Activated T-helper 2 cell treated with anti-CD3 and anti-CD28 coated beads, Interferon-gamma antibody, Interleukin-2, Interleukin-4, amounts not matched to agents 10 μg/mL and 5 μg/mL and 100 μg/mL, durations not matched to agents 14 hours and 24 hours and 36 hours (primary cell): ENCODE measurements around the gene EXOSC10. TPM values are rescaled to one million over a fixed set of nuclear protein-coding genes. Genes with fewer than 3 reads are reported as not detected.
"Not testable (repeated sequence)": the region's sequence is repeated elsewhere in the genome, so short reads cannot be mapped to it uniquely, and the experiment has no call there.

ENCODE experiments used
- DNase-seq: peaks from one replicate; pipeline ENCODE4 v3.0.0; 2021; ENCODE audit warnings: low spot score
- H3K27ac Mint-ChIP-seq: one replicate; pipeline ENCODE4 v1.8.0; 2021; ENCODE audit warnings: mixed read lengths
- H3K27me3 Mint-ChIP-seq: one replicate; pipeline ENCODE4 v1.8.0; 2021; ENCODE audit warnings: low read depth, mixed read lengths
- H3K36me3 Mint-ChIP-seq: one replicate; pipeline ENCODE4 v1.8.0; 2021; ENCODE audit warnings: low read depth, mixed read lengths
- H3K4me1 Mint-ChIP-seq: one replicate; pipeline ENCODE4 v1.8.0; 2021; ENCODE audit warnings: low read depth, mixed read lengths
- H3K4me3 Mint-ChIP-seq: one replicate; pipeline ENCODE4 v1.8.0; 2021; ENCODE audit warnings: low read depth, mild to moderate bottlenecking, moderate library complexity, mixed read lengths
- H3K9me3 Mint-ChIP-seq: one replicate; pipeline ENCODE4 v1.8.0; 2021; ENCODE audit warnings: mixed read lengths
- intact Hi-C: fragments of 100-400 bp; cut with micrococcal nuclease; formaldehyde crosslinking; loops from one replicate; pipeline ENCODE4 v1.15.1; 2023
- total RNA-seq: library from RNA; stranded (reverse); gene quantifications from 2 replicates; pipeline ENCODE4 v1.2.3, GENCODE V29; 2022

The EXOSC10 gene
- total RNA-seq, 1 donor from 2014 or later = 102 TPM

GRCh38 chr1:11100149-11100493 lies 452 bp upstream of the EXOSC10 start:
- peak overlapping the region; percentile 98 for H3K4me3 Mint-ChIP-seq
- peaks cover 14% of the 10 kb centered on the region for H3K4me1 Mint-ChIP-seq
- H3K27me3 Mint-ChIP-seq = no peaks in the 10 kb centered on the region
- peaks cover 16% of the 10 kb centered on the region for H3K36me3 Mint-ChIP-seq
- H3K27ac Mint-ChIP-seq = peak overlapping the region; percentile 95
- no peak for DNase-seq
- intact Hi-C loops = no loop called here
- no peaks in the 10 kb centered on the region for H3K9me3 Mint-ChIP-seq

- Mint-ChIP-seq H3K27me3 (no peaks in the 10 kb centered on the region), H3K27ac (peak overlapping the region; percentile 95), H3K36me3 (peaks cover 17% of the 10 kb centered on the region), H3K4me3 (peak overlapping the region; percentile 98), H3K4me1 (peaks cover 14% of the 10 kb centered on the region), H3K9me3 (no peaks in the 10 kb centered on the region)
- intact Hi-C loops = loop anchor here (1.0 kb wide), 1 partner anchor 39 kb away; the partner anchor contains the start of gene SRM
- no peak for DNase-seq
These were observed 749 bp downstream of the EXOSC10 start for GRCh38 chr1:11098931-11099309.

GRCh38 chr1:11083784-11084183 lies 15.9 kb downstream of the EXOSC10 start:
- H3K4me3 Mint-ChIP-seq, H3K9me3 Mint-ChIP-seq, H3K27me3 Mint-ChIP-seq, H3K4me1 Mint-ChIP-seq, H3K27ac Mint-ChIP-seq, DNase-seq, intact Hi-C loops: not testable (repeated sequence)
- peaks cover 68% of the 10 kb centered on the region for H3K36me3 Mint-ChIP-seq

GRCh38 chr1:11080931-11081330 lies 18.7 kb downstream of the EXOSC10 start:
- Mint-ChIP-seq H3K27ac (no peak overlapping the region), H3K4me1 (no peaks in the 10 kb centered on the region), H3K9me3 (no peaks in the 10 kb centered on the region), H3K27me3 (no peaks in the 10 kb centered on the region), H3K36me3 (peaks cover 63% of the 10 kb centered on the region), H3K4me3 (no peak overlapping the region)
- intact Hi-C loops = no loop called here
- DNase-seq = no peak

- DNase-seq = no peak
- Mint-ChIP-seq H3K36me3 (peaks cover 71% of the 10 kb centered on the region), H3K9me3 (no peaks in the 10 kb centered on the region), H3K27me3 (no peaks in the 10 kb centered on the region), H3K27ac (no peak overlapping the region), H3K4me3 (no peak overlapping the region), H3K4me1 (no peaks in the 10 kb centered on the region)
- intact Hi-C loops = no loop called here
These were observed 21.0 kb downstream of the EXOSC10 start for GRCh38 chr1:11078631-11079030.

- DNase-seq, H3K27ac Mint-ChIP-seq, H3K9me3 Mint-ChIP-seq, H3K4me1 Mint-ChIP-seq, H3K4me3 Mint-ChIP-seq, H3K27me3 Mint-ChIP-seq, intact Hi-C loops: not testable (repeated sequence)
- H3K36me3 Mint-ChIP-seq = peaks cover 82% of the 10 kb centered on the region
These were observed 26.3 kb downstream of the EXOSC10 start for GRCh38 chr1:11073398-11073797.

GRCh38 chr1:11072216-11072917 lies 27.3 kb downstream of the EXOSC10 start:
- intact Hi-C loops = no loop called here
- Mint-ChIP-seq H3K27me3 (no peaks in the 10 kb centered on the region), H3K9me3 (no peaks in the 10 kb centered on the region), H3K36me3 (peaks cover 85% of the 10 kb centered on the region), H3K4me1 (peaks cover 2% of the 10 kb centered on the region), H3K27ac (no peak overlapping the region), H3K4me3 (no peak overlapping the region)
- no peak for DNase-seq

- intact Hi-C loops = no loop called here
- H3K27me3 Mint-ChIP-seq = no peaks in the 10 kb centered on the region
- H3K4me1 Mint-ChIP-seq = peaks cover 2% of the 10 kb centered on the region
These were observed 28.0 kb downstream of the EXOSC10 start for GRCh38 chr1:11071463-11072215.

GRCh38 chr1:11070876-11071275 lies 28.8 kb downstream of the EXOSC10 start:
- DNase-seq = no peak

More at GRCh38 chr1:11071463-11072215, 28.0 kb downstream of the EXOSC10 start:
- DNase-seq = no peak
- Mint-ChIP-seq H3K36me3 (peaks cover 83% of the 10 kb centered on the region), H3K27ac (no peak overlapping the region), H3K9me3 (no peaks in the 10 kb centered on the region), H3K4me3 (no peak overlapping the region)

GRCh38 chr1:11068600-11069473 lies 30.8 kb downstream of the EXOSC10 start:
- Mint-ChIP-seq H3K36me3 (peaks cover 76% of the 10 kb centered on the region), H3K4me3 (no peak overlapping the region), H3K27me3 (no peaks in the 10 kb centered on the region), H3K4me1 (peaks cover 2% of the 10 kb centered on the region), H3K27ac (no peak overlapping the region), H3K9me3 (no peaks in the 10 kb centered on the region)
- intact Hi-C loops = loop anchor here (10.0 kb wide), 1 partner anchor 54 kb away; the partner anchor contains the start of gene TARDBP
- no peak for DNase-seq

More at GRCh38 chr1:11070876-11071275, 28.8 kb downstream of the EXOSC10 start:
- H3K36me3 Mint-ChIP-seq = peaks cover 80% of the 10 kb centered on the region
- H3K9me3 Mint-ChIP-seq = no peaks in the 10 kb centered on the region
- H3K4me3 Mint-ChIP-seq = no peak overlapping the region
- peaks cover 2% of the 10 kb centered on the region for H3K4me1 Mint-ChIP-seq
- H3K27me3 Mint-ChIP-seq = no peaks in the 10 kb centered on the region
- intact Hi-C loops = no loop called here
- H3K27ac Mint-ChIP-seq = no peak overlapping the region

GRCh38 chr1:11067716-11068599 lies 31.7 kb downstream of the EXOSC10 start:
- no peak for DNase-seq
- peaks cover 7% of the 10 kb centered on the region for H3K4me1 Mint-ChIP-seq
- H3K27me3 Mint-ChIP-seq = no peaks in the 10 kb centered on the region
- no peak overlapping the region for H3K4me3 Mint-ChIP-seq
- H3K9me3 Mint-ChIP-seq = no peaks in the 10 kb centered on the region
- H3K27ac Mint-ChIP-seq = no peak overlapping the region
- peaks cover 83% of the 10 kb centered on the region for H3K36me3 Mint-ChIP-seq
- intact Hi-C loops = loop anchor here (10.0 kb wide), 1 partner anchor 53 kb away; the partner anchor contains the start of gene TARDBP

- no peaks in the 10 kb centered on the region for H3K27me3 Mint-ChIP-seq
- no peak overlapping the region for H3K27ac Mint-ChIP-seq
- intact Hi-C loops = loop anchor here (10.0 kb wide), 1 partner anchor 51 kb away; the partner anchor contains the start of gene TARDBP
- no peak for DNase-seq
- H3K9me3 Mint-ChIP-seq = no peaks in the 10 kb centered on the region
- H3K4me3 Mint-ChIP-seq = no peak overlapping the region
- H3K36me3 Mint-ChIP-seq = peaks cover 73% of the 10 kb centered on the region
- H3K4me1 Mint-ChIP-seq = peaks cover 21% of the 10 kb centered on the region
These were observed 33.9 kb downstream of the EXOSC10 start for GRCh38 chr1:11065796-11066195.
